ENCODE measurements around the gene DENND1C.

DENND1C gene

GRCh38 chr19:6481541-6482342 is at the start of gene DENND1C:
Gene DENND1C, minus strand, starts transcription at chr19:6481787. Its CDS starts 92 bp downstream, at chr19:6481695.
- DNase-seq, result peak; percentile 79 to 81

- DNase-seq, result peak; percentile 84 to 88
Measured at GRCh38 chr19:6530386-6531162, 49.0 kb upstream of the DENND1C start, which contains the start of gene TNFSF9. Gene TNFSF9, plus strand, starts transcription at chr19:6531026. Its CDS starts 11 bp downstream, at chr19:6531037.

GRCh38 chr19:6529937-6530385 is 48.4 kb upstream of the DENND1C start:
- no peak for DNase-seq

GRCh38 chr19:6529351-6529750 is 47.8 kb upstream of the DENND1C start:
- DNase-seq, result no peak

GRCh38 chr19:6528544-6529121 is 47.0 kb upstream of the DENND1C start:
- peak in 1 of 2 donors; percentile 58 for DNase-seq

GRCh38 chr19:6527893-6528543 is 46.4 kb upstream of the DENND1C start:
- DNase-seq, result peak in 1 of 2 donors; percentile 48

- no peak for DNase-seq
Measured at GRCh38 chr19:6524311-6524710, 42.7 kb upstream of the DENND1C start.

GRCh38 chr19:6522712-6523111 is 41.1 kb upstream of the DENND1C start:
- no peak for DNase-seq

- DNase-seq, result peak; percentile 80
Measured at GRCh38 chr19:6521718-6522646, 40.4 kb upstream of the DENND1C start.

- no peak for DNase-seq
Measured at GRCh38 chr19:6519289-6519688, 37.7 kb upstream of the DENND1C start.

- DNase-seq, result peak in 1 of 2 donors; percentile 45
Measured at GRCh38 chr19:6518145-6518911, 36.7 kb upstream of the DENND1C start.

GRCh38 chr19:6516659-6517291 is 35.2 kb upstream of the DENND1C start:
- DNase-seq, result peak; percentile 87 to 89

GRCh38 chr19:6516018-6516658 is 34.6 kb upstream of the DENND1C start:
- peak; percentile 80 to 85 for DNase-seq

GRCh38 chr19:6514926-6515544 is 33.4 kb upstream of the DENND1C start:
- DNase-seq, result no peak

- DNase-seq, result no peak
Measured at GRCh38 chr19:6514089-6514488, 32.5 kb upstream of the DENND1C start.

GRCh38 chr19:6510618-6511017 is 29.0 kb upstream of the DENND1C start:
- no peak for DNase-seq

GRCh38 chr19:6509118-6509971 is 27.8 kb upstream of the DENND1C start:
- DNase-seq, result no peak

Data from CD4-positive, alpha-beta T cell treated with Interleukin-4 for 1 hour (primary cell).